ENCODE measurements around the gene SLC12A8. TPM values are rescaled to one million over a fixed set of nuclear protein-coding genes. Genes with fewer than 3 reads are reported as not detected.

SLC12A8 gene
- total and polyA plus RNA-seq, 2 experiments from 2014 or later: 3.4 to 7.8 TPM

- H3K4me2 ChIP-seq (ENCODE audit: unreplicated experiment): no peak overlapping the region
- no peaks in the 10 kb centered on the region for H3K27me3 ChIP-seq (replicated peaks; ENCODE audit: insufficient read depth)
- H3K36me3 ChIP-seq (ENCODE audit: low read depth): no peaks in the 10 kb centered on the region
- no peaks in the 10 kb centered on the region for H3K4me1 ChIP-seq (ENCODE audit: insufficient read depth)
- H3F3A ChIP-seq (ENCODE audit: insufficient read depth): no peaks in the 10 kb centered on the region
- no peak overlapping the region for H3K9ac ChIP-seq
- no peaks in the 10 kb centered on the region for H3K9me3 ChIP-seq (ENCODE audit: low read depth)
- H2AFZ ChIP-seq: no peak overlapping the region
- in situ Hi-C loops (cut with MboI): no loop called here
- H3K79me2 ChIP-seq (ENCODE audit: insufficient read depth): no peaks in the 10 kb centered on the region
- no peak for DNase-seq
- TF ChIP-seq EZH2phosphoT487 (IDR thresholded peaks at IDR 0.05; ENCODE audit: insufficient read depth, low read depth) (no peak), EZH2 (IDR thresholded peaks at IDR 0.05; ENCODE audit: insufficient read depth, poor library complexity, severe bottlenecking) (no peak)
- H3K4me3 ChIP-seq: no peak overlapping the region
- no peak overlapping the region for H3K27ac ChIP-seq
- H3K9me2 ChIP-seq (ENCODE audit: insufficient read depth): no peaks in the 10 kb centered on the region
- no peaks in the 10 kb centered on the region for H4K20me1 ChIP-seq (ENCODE audit: insufficient read depth)
These were observed 8.8 kb downstream of the SLC12A8 start for GRCh38 chr3:125203731-125204130.

GRCh38 chr3:125202197-125202596, 10.4 kb downstream of the SLC12A8 start:
- WGBS, 2 experiments (ENCODE audit: low coverage in 1 of 2, low lambda C conversion rate in 2 of 2, missing lambda C conversion rate in 2 of 2): 89 to 95% methylated on average over 4 of the region's 4 CpGs
- no peaks in the 10 kb centered on the region for H3K4me1 ChIP-seq (ENCODE audit: insufficient read depth)
- no peak for TF ChIP-seq EZH2phosphoT487 (IDR thresholded peaks at IDR 0.05; ENCODE audit: insufficient read depth, low read depth)
- no peak for TF ChIP-seq EZH2 (IDR thresholded peaks at IDR 0.05; ENCODE audit: insufficient read depth, poor library complexity, severe bottlenecking)

GRCh38 chr3:125200731-125201139, 11.8 kb downstream of the SLC12A8 start:
- H3K4me1 ChIP-seq (ENCODE audit: insufficient read depth): no peaks in the 10 kb centered on the region

More at GRCh38 chr3:125202197-125202596, 10.4 kb downstream of the SLC12A8 start:
- H3K79me2 ChIP-seq (ENCODE audit: insufficient read depth): no peaks in the 10 kb centered on the region
- H3K9ac ChIP-seq: no peak overlapping the region
- no peaks in the 10 kb centered on the region for H3K9me2 ChIP-seq (ENCODE audit: insufficient read depth)
- H3F3A ChIP-seq (ENCODE audit: insufficient read depth): no peaks in the 10 kb centered on the region
- no peak overlapping the region for H3K4me3 ChIP-seq
- no peak overlapping the region for H2AFZ ChIP-seq
- no peak overlapping the region for H3K27ac ChIP-seq
- no peaks in the 10 kb centered on the region for H3K9me3 ChIP-seq (ENCODE audit: low read depth)
- in situ Hi-C loops (cut with MboI): no loop called here
- H3K27me3 ChIP-seq (replicated peaks; ENCODE audit: insufficient read depth): no peaks in the 10 kb centered on the region
- no peaks in the 10 kb centered on the region for H3K36me3 ChIP-seq (ENCODE audit: low read depth)
- no peaks in the 10 kb centered on the region for H4K20me1 ChIP-seq (ENCODE audit: insufficient read depth)
- no peak overlapping the region for H3K4me2 ChIP-seq (ENCODE audit: unreplicated experiment)
- no peak for DNase-seq

GRCh38 chr3:125194849-125195601, 17.5 kb downstream of the SLC12A8 start:
- Histone ChIP-seq H4K20me1 (ENCODE audit: insufficient read depth) (no peaks in the 10 kb centered on the region), H2AFZ (no peak overlapping the region), H3K4me1 (ENCODE audit: insufficient read depth) (0 out of 2 replicates have a peak, but pooled peaks cover 5% of the 10 kb centered on the region), H3K9me3 (ENCODE audit: low read depth) (no peaks in the 10 kb centered on the region), H3K9me2 (ENCODE audit: insufficient read depth) (no peaks in the 10 kb centered on the region), H3F3A (ENCODE audit: insufficient read depth) (no peaks in the 10 kb centered on the region), H3K9ac (no peak overlapping the region), H3K79me2 (ENCODE audit: insufficient read depth) (no peaks in the 10 kb centered on the region), H3K27me3 (replicated peaks; ENCODE audit: insufficient read depth) (no peaks in the 10 kb centered on the region), H3K27ac (no peak overlapping the region), H3K36me3 (ENCODE audit: low read depth) (no peaks in the 10 kb centered on the region), H3K4me3 (no peak overlapping the region), H3K4me2 (ENCODE audit: unreplicated experiment) (no peak overlapping the region)
- TF ChIP-seq EZH2 (IDR thresholded peaks at IDR 0.05; ENCODE audit: insufficient read depth, poor library complexity, severe bottlenecking) (no peak), EZH2phosphoT487 (IDR thresholded peaks at IDR 0.05; ENCODE audit: insufficient read depth, low read depth) (no peak)
- DNase-seq: peak; percentile 48
- in situ Hi-C loops (cut with MboI): no loop called here
- WGBS, 2 experiments (ENCODE audit: low coverage in 1 of 2, low lambda C conversion rate in 2 of 2, missing lambda C conversion rate in 2 of 2): 74 to 76% methylated on average over 5 of the region's 5 CpGs

More at GRCh38 chr3:125200731-125201139, 11.8 kb downstream of the SLC12A8 start:
- 85 to 88% methylated on average over 6 of the region's 6 CpGs for WGBS, 2 experiments (ENCODE audit: low coverage in 1 of 2, low lambda C conversion rate in 2 of 2, missing lambda C conversion rate in 2 of 2)
- Histone ChIP-seq H3F3A (ENCODE audit: insufficient read depth) (no peaks in the 10 kb centered on the region), H3K36me3 (ENCODE audit: low read depth) (no peaks in the 10 kb centered on the region), H3K4me2 (ENCODE audit: unreplicated experiment) (no peak overlapping the region), H2AFZ (no peak overlapping the region), H3K27ac (no peak overlapping the region), H3K27me3 (replicated peaks; ENCODE audit: insufficient read depth) (no peaks in the 10 kb centered on the region), H4K20me1 (ENCODE audit: insufficient read depth) (no peaks in the 10 kb centered on the region), H3K9me3 (ENCODE audit: low read depth) (no peaks in the 10 kb centered on the region), H3K4me3 (no peak overlapping the region), H3K79me2 (ENCODE audit: insufficient read depth) (no peaks in the 10 kb centered on the region), H3K9ac (no peak overlapping the region), H3K9me2 (ENCODE audit: insufficient read depth) (no peaks in the 10 kb centered on the region)
- no peak for DNase-seq
- no peak for TF ChIP-seq EZH2 (IDR thresholded peaks at IDR 0.05; ENCODE audit: insufficient read depth, poor library complexity, severe bottlenecking)
- no peak for TF ChIP-seq EZH2phosphoT487 (IDR thresholded peaks at IDR 0.05; ENCODE audit: insufficient read depth, low read depth)
- in situ Hi-C loops (cut with MboI): no loop called here

Measured in GM23248 (cell line).